ENCODE results near the gene CNTNAP5.

The CNTNAP5 gene

DNA sequence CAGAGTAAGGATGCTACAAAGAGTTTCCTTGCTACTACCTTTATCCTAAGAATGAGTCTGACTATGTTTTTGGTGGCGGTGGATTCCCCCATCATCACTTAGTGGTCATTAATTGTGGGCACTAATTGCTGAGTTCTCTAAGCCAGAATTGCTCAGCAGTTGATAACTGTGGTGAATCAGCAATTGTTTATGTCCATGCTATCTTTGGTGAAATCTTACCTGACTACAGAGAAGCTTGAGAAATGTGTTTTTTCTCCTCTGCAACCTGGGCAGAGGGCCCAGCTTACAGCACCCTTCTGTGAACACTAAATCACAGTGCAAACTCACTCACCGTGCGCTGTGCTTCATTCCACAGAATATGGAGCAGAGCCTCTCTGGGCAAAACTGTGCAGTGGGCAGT is 683.6 kb downstream of the CNTNAP5 start:
- DNase-seq, result no peak

DNA sequence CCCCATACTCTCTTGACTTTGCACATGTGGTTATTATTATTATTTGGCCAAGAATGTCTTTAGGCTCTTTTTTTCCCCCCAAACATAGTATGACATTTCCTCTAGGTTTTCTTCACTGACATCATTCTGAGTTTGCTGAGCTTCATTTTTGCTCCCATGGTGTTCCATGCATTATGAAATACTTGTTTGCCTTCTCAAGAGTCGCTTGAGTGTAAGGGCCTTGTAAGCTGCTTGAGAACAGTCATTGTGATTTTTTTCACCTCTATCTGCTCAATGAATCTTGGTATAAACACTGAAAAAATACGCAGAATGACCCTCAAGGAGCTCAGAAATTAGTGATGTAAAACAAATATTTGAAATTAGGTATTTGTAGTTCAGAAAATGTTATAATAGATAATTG is 688.9 kb downstream of the CNTNAP5 start:
- no peak for DNase-seq

DNA sequence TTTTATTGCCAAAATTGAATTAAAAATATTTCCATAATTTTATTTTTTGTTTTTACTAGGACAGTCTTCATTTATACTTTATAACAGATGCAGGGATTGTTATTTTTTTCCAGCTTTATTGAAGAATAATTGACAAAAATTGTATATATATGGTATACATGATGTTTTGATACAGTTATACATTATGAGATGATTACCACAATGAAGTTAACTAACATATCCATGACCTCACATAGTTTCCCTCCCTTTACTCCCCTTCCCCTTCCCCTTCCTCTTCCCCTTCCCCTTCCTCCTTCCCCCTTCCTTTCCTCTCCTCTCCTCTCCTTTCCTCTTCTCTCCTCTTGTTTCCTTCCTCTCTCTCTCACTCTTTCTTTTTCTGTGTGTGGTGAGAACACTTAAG is 700.1 kb downstream of the CNTNAP5 start:
- no peak for DNase-seq

DNA sequence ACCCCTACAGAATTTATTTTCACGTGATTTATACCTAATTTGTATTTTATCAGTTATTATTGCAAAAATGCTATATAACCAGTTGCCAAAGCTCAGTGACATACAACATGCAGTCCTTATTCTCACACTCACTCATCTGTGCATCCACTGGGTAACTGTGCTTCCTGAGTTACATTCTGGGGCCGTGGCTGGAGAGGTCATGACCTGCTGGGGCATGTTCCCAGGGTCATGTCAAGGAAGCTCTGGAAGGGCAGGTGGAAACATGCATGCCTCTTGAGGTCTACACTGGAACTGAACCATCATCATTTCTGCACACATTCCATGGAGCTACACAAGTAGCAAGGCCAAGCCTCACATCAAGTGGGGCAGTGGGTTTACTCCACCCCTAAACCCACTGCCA is 715.5 kb downstream of the CNTNAP5 start:
- no peak for DNase-seq

- no peak for DNase-seq
These were observed 728.8 kb downstream of the CNTNAP5 start for GRCh38 chr2:124753842-124754241.

DNA sequence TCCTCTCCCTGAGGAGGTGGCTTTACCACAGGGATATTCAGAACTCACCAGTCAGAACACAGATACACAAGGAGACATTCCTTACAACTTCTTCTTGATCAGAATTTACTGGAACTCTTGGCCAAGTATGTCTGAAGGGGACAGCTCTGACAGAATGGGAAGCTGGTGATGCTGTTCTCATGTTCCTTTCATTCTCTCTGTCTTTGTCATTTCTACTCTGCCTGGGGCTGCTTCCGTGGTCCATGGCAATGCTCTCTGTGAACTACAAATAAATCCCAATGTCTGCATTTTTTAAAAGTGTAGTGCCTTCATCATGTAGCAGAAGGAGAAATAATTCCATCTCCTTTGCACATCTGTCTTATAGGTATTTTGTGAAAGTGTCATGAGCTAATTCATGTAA is 730.3 kb downstream of the CNTNAP5 start:
- no peak for DNase-seq

GRCh38 chr2:124756048-124756447 is 731.0 kb downstream of the CNTNAP5 start:
- DNase-seq, result no peak

- no peak for DNase-seq
These were observed 737.3 kb downstream of the CNTNAP5 start for GRCh38 chr2:124762388-124762787.

- no peak for DNase-seq
These were observed 738.5 kb downstream of the CNTNAP5 start for GRCh38 chr2:124763611-124764010.

DNA sequence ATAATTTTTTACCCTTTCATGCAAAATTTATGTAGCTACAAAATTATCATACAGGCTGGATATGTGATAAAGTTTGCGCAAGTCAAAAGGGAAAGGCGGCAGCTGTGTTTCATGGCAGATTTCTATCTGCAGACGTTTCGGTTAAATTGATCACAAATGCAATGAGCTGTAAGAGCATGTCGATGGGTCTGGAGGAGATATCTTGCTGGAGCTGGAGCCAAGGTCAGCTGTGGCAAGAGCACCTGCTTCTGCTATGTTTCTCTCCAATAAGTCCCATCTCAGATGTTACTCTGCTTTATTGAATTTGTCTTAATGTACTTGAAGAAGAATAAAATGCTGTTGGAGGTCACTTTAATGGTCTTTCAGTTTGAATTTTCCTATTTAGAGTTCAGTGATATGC is 749.7 kb downstream of the CNTNAP5 start:
- no peak for DNase-seq

DNA sequence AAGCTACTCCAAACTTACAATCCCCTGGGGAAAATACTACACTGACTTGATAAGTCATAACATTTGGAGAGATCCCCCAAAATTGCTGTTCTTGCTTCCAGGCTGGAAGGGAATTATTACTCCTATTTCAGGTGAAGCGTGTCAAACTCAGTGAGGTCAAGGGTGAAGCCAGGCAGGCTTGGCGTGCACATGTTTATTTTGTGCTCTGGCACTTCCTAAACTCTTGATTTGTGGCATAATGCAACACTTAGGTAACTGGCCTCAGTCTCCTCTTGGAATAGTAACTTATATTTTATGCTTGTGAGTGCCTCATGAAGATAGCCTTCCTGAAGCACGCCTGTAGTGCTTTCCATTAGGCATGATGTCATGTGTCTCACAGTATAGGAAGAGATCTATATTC is 751.2 kb downstream of the CNTNAP5 start:
- DNase-seq, result no peak

DNA sequence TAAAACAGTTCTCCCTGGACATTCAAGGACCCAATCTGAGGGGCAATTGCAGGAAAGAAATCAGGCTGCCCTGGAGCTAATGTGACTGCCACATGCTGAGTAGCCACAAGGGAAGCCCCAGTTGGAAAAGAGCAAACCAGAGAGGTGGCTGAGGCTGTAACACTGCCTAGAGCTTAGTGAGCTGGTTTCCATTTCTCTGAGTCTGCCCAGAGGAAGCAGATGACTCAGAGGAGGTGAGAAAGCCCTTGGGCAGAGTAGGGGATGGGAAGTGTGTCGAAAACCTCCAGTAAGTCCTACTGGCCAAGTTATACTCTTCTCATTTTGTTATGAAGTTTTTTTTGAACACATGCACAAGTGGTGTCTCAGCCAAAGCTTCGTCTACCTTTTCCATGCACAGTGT is 753.0 kb downstream of the CNTNAP5 start:
- DNase-seq, result no peak

GRCh38 chr2:124796647-124797046 is 771.6 kb downstream of the CNTNAP5 start:
- DNase-seq, result no peak

DNA sequence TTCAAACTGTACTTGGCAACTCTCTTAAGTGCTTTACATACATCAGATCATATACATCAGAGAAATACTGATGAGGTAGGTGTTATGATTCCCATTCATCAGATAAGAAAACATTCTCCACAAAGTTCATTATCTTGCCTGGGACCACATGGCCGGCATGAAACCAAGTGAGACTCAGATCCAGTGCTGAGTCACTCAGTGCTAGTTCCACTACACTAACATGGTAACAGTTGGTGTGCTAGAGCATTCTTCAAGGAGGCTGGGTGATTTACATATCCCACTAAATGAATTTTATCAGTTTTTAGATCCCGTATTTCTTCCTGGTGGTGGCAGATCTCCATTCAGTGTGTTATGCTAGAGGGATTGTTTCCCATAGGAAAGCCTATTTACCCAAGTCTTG is 772.0 kb downstream of the CNTNAP5 start:
- no peak for DNase-seq

- no peak for DNase-seq
These were observed 773.5 kb downstream of the CNTNAP5 start for GRCh38 chr2:124798551-124798950.

DNA sequence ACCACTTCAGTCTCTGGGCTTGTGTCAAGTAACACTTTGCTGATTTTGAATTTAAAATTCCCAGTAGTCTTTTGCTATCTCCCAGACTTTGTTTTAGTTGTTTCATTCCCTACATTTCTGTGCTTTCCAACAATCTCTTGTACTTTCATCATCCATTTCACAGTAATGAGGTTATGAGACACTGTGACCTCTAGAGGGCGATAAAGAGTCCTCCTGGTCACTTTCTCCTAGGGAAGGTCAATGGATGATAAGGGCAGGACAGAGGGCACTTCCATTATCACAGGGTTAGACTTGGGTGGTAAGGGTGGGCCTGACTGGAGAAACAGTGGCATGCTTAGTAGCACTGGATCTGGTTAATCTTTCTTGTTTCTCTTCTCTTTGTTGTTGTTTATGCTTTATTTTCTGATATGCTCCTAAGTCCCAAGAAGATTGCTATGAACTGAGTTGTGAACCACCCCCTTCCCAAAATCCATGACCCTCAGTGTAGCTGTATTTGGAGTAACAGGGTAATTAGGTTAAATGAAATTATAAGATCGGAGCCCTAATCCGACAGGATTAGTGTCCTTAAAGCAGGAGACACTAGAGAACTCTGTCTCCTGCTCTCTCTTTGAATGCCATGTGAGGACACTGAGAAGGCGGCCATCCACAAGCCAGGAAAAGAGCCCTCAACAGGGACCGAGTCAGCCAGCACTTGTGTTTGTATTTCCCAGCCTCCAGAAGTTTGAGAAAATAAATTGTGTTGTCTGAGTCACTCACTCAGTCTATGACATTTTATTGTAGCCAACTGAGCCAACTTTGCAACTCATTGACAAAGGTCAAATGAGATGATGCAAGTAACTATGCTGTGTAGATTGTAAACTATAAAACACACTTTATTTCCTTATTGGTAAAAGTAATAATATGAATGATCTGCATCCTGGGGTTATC is 779.2 kb downstream of the CNTNAP5 start:
- DNase-seq, result no peak

DNA sequence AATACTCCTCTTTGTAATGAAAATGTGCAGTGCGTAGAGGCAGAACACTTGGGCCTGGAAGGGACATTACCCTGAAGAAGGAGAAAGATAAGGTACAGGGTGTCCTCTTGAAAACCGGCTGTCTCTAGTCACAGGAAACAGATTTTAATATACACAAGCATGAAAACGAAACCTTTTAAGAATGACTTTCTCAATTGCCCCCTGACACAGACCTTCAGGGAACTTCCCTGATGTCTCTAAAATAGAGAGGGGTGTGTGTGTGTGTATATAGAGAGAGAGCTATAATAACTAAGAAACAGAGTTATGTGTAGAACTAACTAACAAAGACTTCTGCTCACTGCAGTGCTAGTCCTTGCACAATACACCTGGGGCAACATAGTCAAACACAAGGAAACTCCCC is 780.0 kb downstream of the CNTNAP5 start:
- DNase-seq, result no peak

DNA sequence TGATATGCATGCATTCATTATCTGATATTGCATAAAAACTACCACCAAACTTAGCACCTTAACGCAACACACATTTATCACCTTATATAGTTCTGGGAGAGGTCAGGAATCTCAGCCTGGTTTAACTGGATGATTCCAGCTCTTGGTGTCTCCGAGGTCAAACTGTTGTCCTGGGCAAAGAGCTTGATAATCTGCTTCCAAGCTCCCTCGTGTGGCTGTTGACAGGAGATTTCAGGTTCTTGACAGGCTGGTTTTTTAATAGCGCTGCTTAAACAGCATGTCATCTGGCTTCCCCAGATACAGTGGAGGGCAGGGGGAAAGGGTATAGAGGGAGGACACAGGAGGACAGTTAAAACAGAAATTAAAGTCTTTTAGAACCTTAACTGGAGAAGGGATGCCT is 785.0 kb downstream of the CNTNAP5 start:
- no peak for DNase-seq

DNA sequence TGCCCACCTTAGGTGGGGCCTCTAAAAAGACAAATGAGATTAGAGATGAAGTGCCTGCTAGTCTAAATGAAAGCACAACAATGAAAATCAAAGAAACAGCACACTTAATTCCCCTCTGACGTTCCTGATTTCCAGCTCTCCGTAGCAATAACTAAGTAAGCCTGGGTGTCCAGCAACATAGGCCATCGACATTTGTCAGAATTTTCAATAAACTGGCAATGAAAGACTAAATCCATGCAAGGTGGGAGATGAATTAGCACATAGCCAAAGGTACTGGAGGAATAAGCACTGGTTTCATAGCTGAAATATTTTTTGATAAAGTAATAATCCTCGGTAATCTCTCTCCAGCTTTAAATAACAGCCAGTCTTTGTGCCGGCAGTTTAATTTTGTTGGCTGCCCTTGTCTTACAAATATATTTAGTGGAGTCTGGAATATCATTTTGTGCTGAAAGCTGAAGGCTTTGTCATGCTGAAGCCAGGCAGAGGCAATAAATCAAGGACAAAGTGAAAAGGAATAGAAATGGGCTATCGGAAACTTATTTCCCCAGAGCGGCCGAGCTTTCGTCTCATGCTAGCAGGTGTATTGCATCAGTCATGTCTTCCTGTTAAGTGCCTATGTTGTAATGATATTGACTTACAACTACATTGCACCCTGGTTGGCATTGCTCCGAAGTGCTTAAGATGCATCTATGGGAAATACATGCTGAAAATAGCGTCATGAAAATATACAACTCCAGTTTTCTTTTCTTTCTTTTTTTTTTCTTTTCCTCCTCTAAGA is 790.1 kb downstream of the CNTNAP5 start:
- no peak for DNase-seq

DNA sequence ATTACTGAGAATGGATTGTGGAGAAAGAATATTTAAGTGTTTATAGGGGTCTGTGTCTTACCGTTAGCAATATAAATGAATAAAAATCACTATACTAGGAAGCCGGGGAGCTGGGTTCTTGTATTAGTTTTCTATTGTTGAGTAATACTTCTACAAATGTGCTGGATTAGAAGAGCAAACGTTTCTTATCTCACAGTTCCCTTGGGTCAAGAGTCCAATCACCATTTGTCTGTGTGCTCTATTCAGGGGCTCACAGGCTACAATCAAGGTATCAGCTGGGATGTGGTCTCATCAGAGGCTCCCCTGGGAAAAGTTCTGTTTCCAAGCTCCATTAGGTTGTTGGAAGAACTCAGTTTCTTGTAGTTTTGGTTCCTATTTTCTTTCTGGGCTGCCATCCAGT is 790.9 kb downstream of the CNTNAP5 start:
- DNase-seq, result no peak

GRCh38 chr2:124822516-124822915 is 797.4 kb downstream of the CNTNAP5 start:
- DNase-seq, result no peak

DNA sequence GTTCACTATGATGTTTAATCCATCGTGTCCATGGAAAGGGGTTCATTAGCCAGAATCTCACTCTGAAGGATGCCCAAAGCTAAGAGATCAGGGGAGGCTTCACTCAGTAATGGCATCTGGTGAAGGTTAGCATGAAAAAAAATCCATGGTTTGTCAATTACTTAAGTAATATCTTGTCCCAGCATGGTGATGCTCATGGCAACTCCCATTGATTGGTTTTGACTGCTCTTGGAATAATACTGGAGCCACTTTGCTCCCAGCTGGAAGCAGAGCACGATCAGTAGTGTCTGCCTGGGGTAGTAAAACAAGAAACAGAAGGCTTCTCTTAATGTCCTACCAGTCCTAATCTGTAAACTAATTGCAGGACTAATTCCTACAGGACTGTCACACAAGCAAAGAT is 799.4 kb downstream of the CNTNAP5 start:
- no peak for DNase-seq

- DNase-seq, result no peak
These were observed 807.4 kb downstream of the CNTNAP5 start for GRCh38 chr2:124832521-124832920.

- DNase-seq, result no peak
These were observed 809.2 kb downstream of the CNTNAP5 start for GRCh38 chr2:124834331-124834730.

Data from GDM1 (cell line).